GM19467 (cell line): ENCODE results near the gene TMEM164.

Source experiments
- ATAC-seq: cut with Tn5 transposase; IDR thresholded peaks from one replicate; pipeline ENCODE4 v1.9.1; 2021; ENCODE audit warnings: mild to moderate bottlenecking, moderate library complexity; ENCODE audit not compliant: unreplicated experiment

TMEM164 gene

GRCh38 chrX:110036162-110037033 is 33.5 kb downstream of the TMEM164 start:
- ATAC-seq, result no peak

DNA sequence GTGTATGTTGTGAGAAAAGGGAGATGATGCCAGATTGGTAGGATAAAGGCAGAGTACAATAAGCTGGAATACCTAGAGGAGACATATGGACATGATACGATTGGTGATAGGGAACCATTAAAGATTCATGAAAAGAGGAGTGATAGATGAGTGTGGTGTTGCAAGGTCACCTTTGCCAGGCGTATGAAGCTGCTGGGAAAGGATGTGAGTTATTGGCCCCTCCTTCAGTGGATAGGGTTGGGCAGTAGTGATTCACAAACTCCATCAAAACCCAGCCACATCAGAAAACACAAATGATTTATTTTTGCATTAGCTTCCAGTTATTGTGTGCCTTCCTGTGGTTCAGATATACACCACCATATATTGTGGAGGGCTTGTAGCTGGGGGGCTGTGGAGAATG is 34.3 kb downstream of the TMEM164 start:
- ATAC-seq, result no peak

GRCh38 chrX:110038900-110039299 is 36.0 kb downstream of the TMEM164 start:
- no peak for ATAC-seq

DNA sequence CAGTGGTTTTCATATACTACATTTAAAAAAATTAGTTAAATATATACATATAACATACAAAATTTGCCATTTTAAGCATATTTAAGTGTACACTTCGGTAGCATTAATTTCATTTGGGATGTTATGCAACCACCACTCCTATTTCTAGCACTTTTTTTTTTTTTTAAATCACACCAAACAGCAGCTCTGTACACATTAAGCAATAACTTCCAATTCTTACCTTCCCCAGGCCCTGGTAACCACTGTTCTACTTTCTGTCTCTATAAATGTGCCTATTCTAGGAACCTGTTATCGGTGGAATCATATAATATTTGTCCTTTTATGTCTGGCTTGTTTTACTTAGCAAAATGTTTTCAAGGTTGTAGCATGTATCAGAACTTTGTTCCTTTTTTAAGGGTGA is 39.1 kb downstream of the TMEM164 start:
- ATAC-seq, result no peak

- no peak for ATAC-seq
Measured at GRCh38 chrX:110042496-110042895, 39.6 kb downstream of the TMEM164 start.

GRCh38 chrX:110043506-110043905 is 40.6 kb downstream of the TMEM164 start:
- no peak for ATAC-seq

DNA sequence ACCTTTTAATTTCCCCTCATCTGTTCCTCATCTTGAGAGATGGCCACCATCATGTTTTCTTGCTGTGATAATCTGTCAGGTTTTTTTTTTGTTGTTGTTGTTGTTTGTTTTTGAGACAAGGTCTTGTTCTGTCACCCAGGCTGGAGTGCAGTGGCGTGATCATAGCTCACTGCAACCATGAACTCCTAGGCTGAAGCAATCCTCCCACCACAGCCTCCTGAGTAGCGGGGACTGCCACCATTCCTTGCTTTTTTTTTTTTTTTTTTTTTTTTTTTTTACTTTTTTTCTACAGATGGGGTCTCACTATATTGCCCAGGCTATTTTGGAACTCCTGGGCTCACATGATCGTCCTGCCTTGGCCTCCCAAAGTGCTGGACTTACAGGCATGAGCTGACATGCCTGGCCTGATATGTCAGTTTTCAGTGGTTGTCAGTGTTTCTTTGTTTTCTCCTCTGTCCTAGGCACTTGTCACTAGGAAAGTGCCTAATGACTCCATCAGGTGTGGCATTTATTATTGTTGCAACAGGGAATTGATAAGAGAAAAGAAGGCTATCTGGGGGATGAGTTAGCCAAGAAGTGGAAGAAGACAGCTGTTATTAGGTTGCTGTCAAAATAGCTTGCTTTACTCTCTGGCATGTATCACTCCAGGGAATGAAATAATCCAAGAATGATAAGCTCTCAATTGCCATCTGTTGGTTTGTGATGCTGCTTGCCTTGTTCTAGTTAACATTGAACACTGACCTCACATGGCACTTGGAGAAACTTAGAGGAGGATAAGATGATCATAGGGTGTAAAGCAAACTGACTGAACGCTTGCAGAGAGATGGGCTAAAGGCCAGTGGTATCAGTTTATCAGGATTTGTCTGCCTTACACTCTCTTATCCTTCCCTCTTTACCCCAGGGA is 41.7 kb downstream of the TMEM164 start:
- ATAC-seq, result no peak

DNA sequence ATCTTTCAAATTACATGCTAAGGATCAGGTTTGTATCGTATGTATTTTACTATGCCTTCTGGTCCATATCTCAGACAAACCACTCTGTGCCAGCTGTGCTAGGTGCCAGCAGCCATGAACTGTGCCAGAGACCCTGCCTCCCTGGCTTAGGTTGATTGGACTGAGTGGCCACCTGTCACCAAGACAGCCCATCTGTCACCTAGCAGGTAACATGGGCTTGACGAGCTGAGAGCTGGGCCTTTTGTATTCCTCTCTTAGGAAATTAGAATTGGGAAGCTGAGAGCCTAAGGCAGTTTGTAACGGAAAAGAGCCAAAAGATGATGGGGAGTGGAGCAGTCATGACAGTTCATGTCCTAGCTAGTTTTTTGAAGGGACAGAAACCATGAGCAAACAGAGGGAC is 42.5 kb downstream of the TMEM164 start:
- ATAC-seq, result no peak

DNA sequence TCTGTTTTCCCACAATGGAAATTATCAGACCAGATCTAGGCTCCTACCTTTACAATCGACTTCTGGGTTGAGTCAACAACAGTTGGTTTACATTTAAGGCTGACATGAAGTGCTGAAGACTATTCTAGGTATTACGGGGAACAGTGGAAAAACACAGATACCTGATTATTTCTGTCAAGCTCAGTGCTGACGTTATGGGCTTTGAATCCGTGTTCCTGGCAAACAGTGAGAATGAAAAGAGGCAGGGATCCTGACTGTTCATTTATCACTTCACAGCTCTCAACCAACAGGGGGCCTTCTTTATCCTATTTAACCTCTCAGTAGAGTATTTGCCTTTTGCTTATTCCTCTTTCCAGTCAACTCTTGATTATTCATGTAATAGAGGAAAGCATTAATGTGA is 43.1 kb downstream of the TMEM164 start:
- no peak for ATAC-seq

- no peak for ATAC-seq
Measured at GRCh38 chrX:110046971-110047370, 44.1 kb downstream of the TMEM164 start.

DNA sequence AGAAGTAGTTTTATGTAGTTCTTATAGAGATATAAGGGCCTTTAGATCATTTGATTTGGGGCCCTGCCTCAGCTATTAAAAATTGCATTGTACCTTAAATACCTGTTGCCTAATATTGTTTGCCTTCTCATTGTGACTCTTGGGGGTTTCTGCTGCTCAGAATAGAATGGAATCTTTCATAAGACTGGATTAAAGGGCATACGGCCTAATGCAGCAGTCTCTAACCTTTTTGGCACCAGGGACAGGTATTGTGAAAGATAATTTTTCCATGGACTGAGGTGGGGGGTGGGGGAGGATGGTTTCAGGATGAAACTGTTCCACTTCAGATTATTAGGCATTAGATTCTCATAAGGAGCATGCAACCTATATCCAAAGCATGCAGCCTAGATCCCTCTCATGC is 46.2 kb downstream of the TMEM164 start:
- no peak for ATAC-seq

DNA sequence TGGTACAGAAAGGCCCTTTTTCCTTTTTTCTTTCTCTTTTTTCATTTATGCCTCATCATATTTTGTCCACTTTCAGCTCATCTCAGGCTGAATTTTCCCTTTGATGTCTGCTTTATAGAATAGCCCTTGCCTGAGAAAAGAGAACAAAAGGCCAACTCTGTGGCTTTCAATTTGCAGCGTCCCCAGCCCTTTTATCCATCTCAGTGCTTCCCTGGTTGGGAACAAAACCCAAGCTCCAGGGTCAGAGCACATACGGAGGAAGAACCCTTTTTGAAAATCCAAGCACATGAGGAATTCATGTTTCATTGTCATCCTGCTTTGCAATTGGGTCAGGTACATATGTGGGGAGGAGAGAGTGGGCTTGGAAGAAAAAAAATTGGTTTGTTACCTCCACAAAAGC is 47.5 kb downstream of the TMEM164 start:
- ATAC-seq, result no peak

DNA sequence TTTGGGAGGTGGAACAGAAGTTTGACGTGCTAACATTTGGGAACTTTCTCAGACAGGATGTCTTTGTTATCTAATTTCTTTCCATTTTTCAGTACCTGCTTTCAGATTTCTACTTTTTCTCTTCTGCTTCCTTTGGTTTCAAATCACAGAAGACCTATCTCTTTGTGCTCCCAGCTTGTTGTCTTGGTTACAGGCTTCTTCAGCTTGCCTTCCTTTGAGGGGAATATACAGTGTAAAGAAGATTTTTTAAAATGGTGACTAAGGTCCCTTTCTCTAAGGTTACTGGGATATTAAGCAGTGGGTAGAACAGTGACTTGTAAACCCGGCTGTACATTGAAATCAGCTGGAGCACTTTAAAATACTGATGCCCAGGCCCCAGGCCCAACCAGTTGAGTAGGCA is 48.0 kb downstream of the TMEM164 start:
- ATAC-seq, result no peak

- no peak for ATAC-seq
Measured at GRCh38 chrX:110051559-110051958, 48.6 kb downstream of the TMEM164 start.

DNA sequence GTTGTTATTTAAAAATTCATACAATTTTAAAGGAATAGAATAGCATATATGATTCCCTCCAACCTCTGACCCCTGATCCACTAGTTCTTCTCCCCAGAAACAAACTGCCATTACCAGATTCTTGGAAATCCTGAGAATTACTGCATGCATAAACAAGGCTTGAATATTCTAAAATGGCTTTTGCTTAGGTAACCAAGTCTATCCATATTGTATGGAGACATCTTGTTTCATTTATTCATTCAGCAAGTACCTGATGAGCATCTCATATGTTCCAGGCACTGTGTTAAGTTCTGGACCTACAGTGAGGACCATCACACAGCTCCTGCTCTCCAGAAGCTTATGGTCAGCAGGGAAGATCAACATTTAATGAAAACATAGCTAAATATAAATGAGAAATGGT is 49.4 kb downstream of the TMEM164 start:
- no peak for ATAC-seq

DNA sequence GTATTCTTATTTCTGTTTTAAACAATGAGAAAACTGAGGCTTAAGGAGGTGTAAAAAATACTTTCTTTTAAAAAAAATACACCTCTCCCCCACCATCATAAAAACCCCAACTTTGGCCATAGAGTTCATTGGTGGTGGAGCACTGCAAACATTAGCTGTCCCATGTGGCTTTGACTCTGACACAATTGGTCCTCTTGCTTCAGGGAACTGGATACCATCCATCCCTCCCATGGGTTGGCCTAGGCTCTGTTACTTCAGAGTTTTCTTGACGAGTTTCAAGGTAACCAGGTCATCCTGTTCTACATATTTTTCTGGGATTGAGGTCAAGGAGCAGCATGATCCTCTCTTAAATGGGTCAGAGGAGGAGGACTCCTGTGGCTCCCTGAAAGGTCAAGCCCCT is 50.5 kb downstream of the TMEM164 start:
- ATAC-seq, result no peak

GRCh38 chrX:110055616-110056015 is 52.7 kb downstream of the TMEM164 start:
- no peak for ATAC-seq

GRCh38 chrX:110056419-110056818 is 53.5 kb downstream of the TMEM164 start:
- ATAC-seq, result no peak

- no peak for ATAC-seq
Measured at GRCh38 chrX:110059410-110059809, 56.5 kb downstream of the TMEM164 start.

DNA sequence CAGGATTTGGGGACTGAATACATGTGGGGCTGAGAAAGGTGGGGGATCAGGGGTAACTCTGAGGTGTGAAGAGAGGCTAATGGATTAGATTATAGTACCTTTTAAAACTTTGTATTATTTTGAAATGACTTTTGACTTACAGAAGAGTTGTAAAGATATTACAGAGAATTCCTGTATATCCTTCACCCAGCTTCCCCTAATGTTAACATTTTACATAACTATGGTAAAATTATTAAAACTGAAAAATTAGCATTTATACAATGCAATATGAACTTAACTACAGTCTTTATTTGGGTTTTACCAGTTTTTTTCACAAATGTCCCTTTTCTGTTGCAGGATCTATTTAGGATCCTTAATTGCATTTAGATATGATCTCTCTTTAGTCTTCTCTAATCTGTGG is 57.4 kb downstream of the TMEM164 start:
- ATAC-seq, result no peak

GRCh38 chrX:110060846-110061537 is 58.1 kb downstream of the TMEM164 start:
- no peak for ATAC-seq
